GM06990 (cell line): ENCODE measurements around the gene DGKH.

Experiments used
- DNase-seq: peaks from one replicate; pipeline ENCODE4 v3.0.0-alpha.2; 2011; ENCODE audit not compliant: insufficient read length; ENCODE audit errors: extremely low read depth
- H3K27me3 ChIP-seq: replicated peaks from 2 replicates; pipeline ENCODE4 v1.6.0; 2011; ENCODE audit warnings: low read length; ENCODE audit not compliant: control insufficient read depth, insufficient read depth
- H3K36me3 ChIP-seq: 2 replicates; pipeline ENCODE4 v1.5.1; 2011; ENCODE audit warnings: low read length; ENCODE audit not compliant: control insufficient read depth, insufficient read depth
- H3K4me3 ChIP-seq: replicated peaks from 2 replicates; pipeline ENCODE4 v1.5.1; 2011; ENCODE audit warnings: low read depth, mild to moderate bottlenecking, control low read depth, low read length
- TF ChIP-seq, protein P1 (sequence below): IDR thresholded peaks from 2 replicates; pipeline ENCODE4 v1.5.1; 2011; ENCODE audit warnings: low read length, control low read depth, mild to moderate bottlenecking, inconsistent platforms; ENCODE audit not compliant: insufficient read depth, poor library complexity, severe bottlenecking

The DGKH gene

DNA sequence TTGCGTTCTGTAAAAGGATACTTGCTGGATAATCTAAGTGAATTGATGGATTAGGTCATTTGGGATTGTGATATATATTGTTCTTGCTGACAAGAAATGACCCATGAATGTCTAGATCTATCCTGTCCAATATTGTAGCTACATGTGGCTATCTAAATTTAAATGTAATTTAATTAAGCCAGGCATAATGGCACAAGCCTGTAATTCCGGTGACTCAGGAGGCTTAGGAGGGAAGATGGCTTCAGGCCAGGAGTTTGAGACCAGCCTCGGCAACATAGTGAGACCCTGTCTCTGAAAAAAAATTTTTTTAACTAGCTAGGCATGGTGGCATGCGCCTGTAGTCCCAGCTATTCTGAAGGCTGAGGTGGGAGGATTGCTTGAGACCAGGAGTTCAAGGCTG is 184.2 kb downstream of the DGKH start:
- DNase-seq = no peak
- Histone ChIP-seq H3K27me3 (no peaks in the 10 kb centered on the region), H3K4me3 (no peak overlapping the region), H3K36me3 (no peaks in the 10 kb centered on the region)
- TF ChIP-seq, protein P1, sequence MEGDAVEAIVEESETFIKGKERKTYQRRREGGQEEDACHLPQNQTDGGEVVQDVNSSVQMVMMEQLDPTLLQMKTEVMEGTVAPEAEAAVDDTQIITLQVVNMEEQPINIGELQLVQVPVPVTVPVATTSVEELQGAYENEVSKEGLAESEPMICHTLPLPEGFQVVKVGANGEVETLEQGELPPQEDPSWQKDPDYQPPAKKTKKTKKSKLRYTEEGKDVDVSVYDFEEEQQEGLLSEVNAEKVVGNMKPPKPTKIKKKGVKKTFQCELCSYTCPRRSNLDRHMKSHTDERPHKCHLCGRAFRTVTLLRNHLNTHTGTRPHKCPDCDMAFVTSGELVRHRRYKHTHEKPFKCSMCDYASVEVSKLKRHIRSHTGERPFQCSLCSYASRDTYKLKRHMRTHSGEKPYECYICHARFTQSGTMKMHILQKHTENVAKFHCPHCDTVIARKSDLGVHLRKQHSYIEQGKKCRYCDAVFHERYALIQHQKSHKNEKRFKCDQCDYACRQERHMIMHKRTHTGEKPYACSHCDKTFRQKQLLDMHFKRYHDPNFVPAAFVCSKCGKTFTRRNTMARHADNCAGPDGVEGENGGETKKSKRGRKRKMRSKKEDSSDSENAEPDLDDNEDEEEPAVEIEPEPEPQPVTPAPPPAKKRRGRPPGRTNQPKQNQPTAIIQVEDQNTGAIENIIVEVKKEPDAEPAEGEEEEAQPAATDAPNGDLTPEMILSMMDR = no peak

DNA sequence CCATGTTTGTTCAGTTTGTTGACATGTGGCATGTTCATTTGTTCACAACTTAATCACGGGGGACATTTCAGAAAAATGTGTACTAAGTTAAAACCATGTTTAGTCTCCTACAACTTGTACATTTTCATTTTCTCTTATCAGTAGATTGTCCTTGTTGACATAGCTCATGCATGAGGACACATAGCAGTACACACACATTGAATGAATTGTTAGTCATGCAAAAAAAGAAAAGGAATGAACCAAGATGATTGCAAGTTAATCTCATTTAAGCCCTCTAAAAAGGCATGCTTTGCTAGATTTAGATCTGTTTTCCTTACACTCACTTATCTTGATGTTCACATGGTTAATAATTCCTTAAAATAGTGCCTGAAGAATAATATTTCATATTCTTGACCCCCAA is 185.3 kb downstream of the DGKH start:
- TF ChIP-seq, protein P1 = no peak
- H3K27me3 ChIP-seq = no peaks in the 10 kb centered on the region
- no peak for DNase-seq
- H3K36me3 ChIP-seq = no peaks in the 10 kb centered on the region
- no peak overlapping the region for H3K4me3 ChIP-seq

DNA sequence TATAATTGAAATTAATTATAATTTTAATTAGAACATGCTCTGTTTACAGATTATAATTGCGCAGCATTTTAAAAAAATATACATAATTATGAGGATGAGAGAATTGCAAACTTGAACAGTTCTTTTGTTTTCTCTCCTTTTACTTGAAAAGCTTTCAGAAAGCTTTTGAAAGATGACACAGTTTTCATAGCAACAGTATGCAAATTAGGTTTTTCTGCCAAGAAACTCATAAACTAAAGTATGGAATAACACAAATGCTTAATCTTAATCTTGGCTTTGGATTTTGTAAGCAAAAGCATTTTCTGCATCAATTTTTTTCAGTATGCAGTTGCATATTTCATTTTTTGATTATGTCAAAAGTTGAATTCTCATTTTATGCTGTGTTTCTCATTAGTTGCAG is 190.7 kb downstream of the DGKH start:
- Histone ChIP-seq H3K4me3 (no peak overlapping the region), H3K36me3 (no peaks in the 10 kb centered on the region), H3K27me3 (no peaks in the 10 kb centered on the region)
- DNase-seq = no peak
- TF ChIP-seq, protein P1 = no peak

DNA sequence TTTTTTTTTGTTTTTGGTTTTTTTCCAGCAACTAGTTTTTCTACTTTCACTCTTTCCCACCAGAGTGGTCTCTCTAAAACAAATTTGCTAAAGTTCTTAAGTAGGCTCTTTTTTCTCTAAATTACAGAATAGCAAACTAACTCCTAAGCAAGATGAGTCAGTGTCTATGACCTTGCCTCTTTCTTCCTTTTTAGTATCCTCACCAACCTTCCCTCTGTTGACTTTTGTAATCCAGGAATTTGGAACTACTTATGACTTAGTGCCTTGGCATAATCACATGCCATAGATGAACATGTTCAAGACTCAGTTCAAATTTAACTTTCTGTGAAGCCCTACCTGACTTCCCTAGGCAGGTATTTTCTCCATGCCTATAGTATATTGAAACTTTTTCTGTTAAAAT is 191.2 kb downstream of the DGKH start:
- Histone ChIP-seq H3K4me3 (no peak overlapping the region), H3K36me3 (no peaks in the 10 kb centered on the region), H3K27me3 (no peaks in the 10 kb centered on the region)
- TF ChIP-seq, protein P1 = no peak
- DNase-seq = no peak

DNA sequence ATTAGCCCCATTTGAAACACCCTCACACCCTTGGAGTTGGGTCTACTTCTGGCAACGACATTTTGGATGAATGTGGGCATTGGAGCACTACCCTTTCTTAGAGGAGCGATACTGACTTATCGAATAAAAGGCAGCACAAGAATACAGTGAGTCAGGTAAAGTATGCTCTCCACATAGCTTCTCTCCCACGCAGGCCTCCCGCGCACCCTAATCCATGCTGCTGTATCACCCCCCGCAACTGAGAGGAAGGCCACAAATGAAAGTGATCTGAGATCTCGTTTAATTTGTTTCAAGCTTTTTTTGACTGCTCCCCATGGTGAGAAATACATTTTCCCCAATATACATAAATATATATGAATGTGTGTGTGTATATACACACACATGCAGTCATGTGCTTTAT is 198.1 kb downstream of the DGKH start:
- Histone ChIP-seq H3K27me3 (no peaks in the 10 kb centered on the region), H3K4me3 (no peak overlapping the region)
- TF ChIP-seq, protein P1 = no peak

DNA sequence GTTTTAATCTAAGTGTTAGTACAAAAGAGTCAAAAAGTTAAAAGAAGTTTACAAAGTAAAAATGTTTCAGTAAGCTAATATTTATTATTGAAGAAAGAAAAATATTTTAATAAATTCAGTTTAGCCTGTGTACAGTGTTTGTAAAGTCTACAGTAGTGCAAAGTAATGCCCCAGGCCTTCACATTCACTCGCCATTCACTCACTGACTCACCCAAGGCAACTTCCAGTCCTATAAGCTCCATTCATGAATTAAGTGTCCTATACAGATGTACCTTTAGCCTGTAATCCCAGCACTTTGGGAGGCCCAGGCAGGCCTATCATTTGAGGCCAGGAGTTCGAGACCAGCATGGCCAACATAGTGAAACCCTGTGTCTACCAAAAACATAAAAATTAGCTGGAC is 199.4 kb downstream of the DGKH start:
- TF ChIP-seq, protein P1 = no peak
- DNase-seq = no peak
- no peak overlapping the region for H3K4me3 ChIP-seq
- no peaks in the 10 kb centered on the region for H3K36me3 ChIP-seq
- H3K27me3 ChIP-seq = no peaks in the 10 kb centered on the region

More for the DNA sequence above, 198.1 kb downstream of the DGKH start:
- no peak for DNase-seq
- H3K36me3 ChIP-seq = no peaks in the 10 kb centered on the region
